ENCODE results near the gene FHAD1.
"Not testable (repeated sequence)": the region's sequence is repeated elsewhere in the genome, so short reads cannot be mapped to it uniquely, and the experiment has no call there.

The FHAD1 gene

DNA sequence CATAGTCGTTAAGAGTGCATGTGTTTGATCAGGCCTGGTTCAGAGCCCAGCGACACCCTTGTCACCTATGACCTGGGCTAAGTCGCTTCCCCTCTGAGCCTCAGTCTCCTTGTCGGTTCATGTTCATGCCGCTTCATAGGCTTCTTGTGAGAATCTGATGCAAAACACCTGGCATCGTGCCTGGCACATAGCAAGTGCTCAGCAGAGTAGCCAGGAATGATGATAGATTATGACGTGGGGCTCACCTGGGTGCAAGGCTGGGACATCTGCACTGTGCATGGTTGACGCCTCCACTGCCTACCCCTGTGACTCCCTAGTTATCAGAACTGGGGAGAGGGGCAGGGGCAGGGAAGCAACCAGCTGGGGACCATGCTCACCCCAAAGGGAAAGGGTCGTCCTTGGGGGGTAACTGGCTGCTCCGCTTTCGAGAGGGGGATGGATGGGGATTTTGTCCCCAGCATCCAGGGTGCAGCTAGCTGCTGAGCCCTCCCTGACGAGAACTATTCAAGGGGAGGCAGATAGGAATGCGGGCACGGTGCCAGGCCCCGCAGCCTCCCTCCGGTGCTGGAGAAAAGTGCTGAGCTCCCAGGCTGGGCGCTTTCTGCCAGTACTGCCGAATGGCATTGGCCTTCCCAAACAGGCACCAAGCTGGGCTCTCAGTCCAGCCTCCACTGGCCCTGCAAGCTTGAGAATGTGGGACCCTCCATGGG is 171.9 kb downstream of the FHAD1 start:
- no peak for DNase-seq (ENCODE audit: low spot score)

DNA sequence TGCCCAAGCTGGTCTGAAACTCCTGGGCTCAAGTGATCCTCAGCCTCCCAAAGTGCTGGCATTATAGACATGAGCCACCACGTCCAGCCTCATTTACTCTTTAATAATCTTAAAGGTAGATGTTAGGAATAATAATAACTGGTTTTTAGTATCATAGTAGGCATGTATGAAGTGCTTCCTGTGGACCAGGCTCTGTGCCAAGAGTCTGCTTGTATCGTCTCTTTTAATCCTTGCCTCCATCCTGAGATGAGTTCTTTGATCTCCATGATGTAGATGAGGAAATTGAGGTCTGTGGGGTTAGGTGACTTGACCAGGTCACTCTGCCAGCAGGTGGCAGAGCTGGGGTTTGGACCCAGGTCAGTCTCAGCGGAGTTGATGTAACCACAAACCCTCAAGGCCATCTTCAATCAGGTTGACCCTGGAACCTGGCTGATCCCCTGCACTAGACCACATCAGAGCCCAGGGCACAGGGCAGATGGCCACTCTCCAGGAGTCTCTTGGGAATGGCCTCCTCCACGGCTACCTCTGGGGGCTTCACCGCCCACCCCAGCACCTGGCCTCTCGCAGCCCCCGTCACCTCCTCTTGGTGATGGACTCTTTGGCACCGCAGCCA is 173.9 kb downstream of the FHAD1 start:
- no peak for DNase-seq (ENCODE audit: low spot score)

DNA sequence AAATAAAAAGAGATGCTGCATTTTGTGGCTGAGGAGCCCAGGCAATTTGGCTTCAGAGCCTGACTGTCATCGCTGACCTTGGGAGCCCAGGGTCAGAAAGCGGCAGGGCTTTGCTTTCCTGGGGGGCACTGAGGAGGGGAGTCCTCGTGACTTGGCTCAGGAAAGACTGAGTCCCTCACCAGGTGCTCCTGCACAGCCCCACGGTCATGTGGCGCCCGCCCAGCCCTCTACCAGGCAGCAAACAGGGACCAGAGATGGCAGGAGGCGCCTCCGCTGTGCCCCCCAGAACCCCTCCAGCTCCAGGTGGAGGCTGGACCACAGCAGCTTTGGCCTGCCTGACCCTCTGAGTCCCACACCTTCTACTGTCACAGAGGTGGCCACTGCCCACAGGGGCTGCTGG is 175.8 kb downstream of the FHAD1 start:
- no peak for DNase-seq (ENCODE audit: low spot score)

GRCh38 chr1:15423355-15424077 is 176.5 kb downstream of the FHAD1 start:
- no peak for DNase-seq (ENCODE audit: low spot score)

DNA sequence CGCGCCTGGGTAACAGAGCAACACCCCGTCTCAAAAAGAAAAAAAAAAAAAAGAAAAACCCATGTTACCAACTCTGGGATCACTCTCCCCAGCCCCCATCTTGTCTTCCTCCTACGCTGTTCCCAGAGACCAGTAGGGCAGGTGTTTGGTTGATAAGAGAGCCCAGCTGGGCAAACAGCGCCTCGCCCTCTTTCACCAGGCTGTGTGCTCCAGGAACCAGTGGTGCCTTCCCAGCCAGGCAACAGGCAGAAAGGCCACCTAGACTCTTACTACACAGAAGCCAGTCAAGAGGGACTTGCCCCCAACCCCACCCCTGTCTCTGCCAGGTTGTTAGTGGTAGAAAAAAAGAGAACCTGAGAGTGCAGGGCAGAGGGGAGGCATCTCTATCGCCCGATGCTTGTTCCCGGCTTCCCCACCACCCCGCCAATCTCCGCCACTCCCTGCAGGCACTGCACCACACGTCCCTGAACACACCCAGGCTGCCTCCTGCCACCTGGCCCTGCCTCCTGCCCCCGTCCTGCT is 177.2 kb downstream of the FHAD1 start:
- no peak for DNase-seq (ENCODE audit: low spot score)

- no peak for DNase-seq (ENCODE audit: low spot score)
Measured at GRCh38 chr1:15424981-15425380, 178.0 kb downstream of the FHAD1 start.

- no peak for DNase-seq (ENCODE audit: low spot score)
Measured at GRCh38 chr1:15425521-15425920, 178.5 kb downstream of the FHAD1 start.

DNA sequence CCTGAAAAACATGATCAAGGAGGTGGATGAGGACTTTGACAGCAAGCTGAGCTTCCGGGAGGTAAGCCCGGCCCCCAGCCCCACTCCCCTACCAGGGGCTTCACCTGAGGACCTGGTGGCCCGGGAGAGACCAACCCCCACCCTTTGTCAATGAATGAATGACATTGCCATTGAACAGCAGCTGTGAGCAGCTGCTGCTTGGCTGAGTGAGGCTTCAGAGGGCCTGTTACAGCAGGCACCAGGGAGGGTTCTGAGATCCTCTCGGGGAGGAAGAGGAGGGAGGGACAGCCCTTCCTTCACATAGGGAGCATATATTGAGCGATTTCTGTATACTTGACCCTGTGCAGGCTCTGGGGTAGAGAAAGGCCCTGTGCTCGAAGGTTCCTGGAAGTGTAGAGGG is 178.9 kb downstream of the FHAD1 start:
- DNase-seq (ENCODE audit: low spot score) = no peak

- DNase-seq (ENCODE audit: low spot score) = no peak
Measured at GRCh38 chr1:15426492-15427279, 179.7 kb downstream of the FHAD1 start.

GRCh38 chr1:15427280-15427666 is 180.2 kb downstream of the FHAD1 start:
- DNase-seq (ENCODE audit: low spot score) = no peak

DNA sequence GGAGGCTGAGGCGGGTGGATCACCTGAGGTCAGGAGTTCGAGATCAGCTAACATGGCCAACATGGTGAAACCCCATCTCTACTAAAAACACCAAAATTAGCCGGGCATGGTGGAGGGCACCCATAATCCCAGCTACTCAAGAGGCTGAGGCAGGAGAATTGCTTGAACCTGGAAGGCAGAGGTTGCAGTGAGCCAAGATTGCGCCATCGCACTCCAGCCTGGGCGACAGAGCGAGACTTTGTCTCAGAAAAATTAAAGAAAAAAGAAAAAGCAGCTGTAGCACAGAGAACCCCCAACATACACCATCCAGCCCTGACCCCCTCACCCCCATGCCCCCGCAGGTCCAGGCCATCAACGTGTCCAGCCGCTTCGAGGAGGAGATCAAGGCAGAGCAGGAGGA is 181.2 kb downstream of the FHAD1 start:
- not testable (repeated sequence) for DNase-seq (ENCODE audit: low spot score)

- DNase-seq (ENCODE audit: low spot score) = no peak
Measured at GRCh38 chr1:15428815-15429435, 181.9 kb downstream of the FHAD1 start.

DNA sequence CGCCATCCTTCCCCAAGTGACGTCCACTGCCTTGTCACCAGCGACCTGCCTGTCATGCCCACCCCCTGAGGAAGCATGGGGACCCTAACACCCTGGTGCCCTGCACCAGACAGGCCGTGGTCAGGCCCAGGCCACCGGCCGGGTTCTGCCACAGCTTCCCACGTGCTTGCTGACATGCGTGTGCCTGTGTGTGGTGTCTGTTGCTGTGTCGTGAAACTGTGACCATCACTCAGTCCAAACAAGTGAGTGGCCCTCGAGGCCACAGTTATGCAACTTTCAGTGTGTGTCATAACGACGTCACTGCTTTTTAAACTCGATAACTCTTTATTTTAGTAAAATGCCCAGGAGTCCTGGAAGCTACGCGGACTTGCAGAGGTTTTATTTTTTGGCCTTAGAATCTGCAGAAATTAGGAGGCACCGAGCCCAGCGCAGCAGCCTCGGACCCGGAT is 182.7 kb downstream of the FHAD1 start:
- DNase-seq (ENCODE audit: low spot score) = no peak

- peak; percentile 87 for DNase-seq (ENCODE audit: low spot score)
Measured at GRCh38 chr1:15430787-15431570, 184.0 kb downstream of the FHAD1 start.

DNA sequence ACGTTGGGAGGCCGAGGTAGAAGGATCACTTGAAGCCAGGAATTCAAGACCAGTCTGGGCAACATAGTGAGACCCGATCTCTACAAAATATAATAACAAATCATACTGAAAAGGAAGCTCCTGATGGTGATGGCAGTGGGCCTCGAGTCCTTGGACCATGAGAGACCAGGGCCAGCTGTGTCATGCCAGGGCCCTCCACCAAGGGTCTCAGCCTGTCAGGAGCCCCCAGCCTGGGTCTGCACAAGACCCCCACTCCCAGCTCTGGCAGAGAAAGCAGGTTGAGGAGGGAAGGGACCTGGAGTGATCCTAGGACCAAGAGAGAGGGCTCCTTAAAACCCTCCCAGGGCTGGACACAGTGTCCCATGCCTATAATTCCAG is 184.5 kb downstream of the FHAD1 start:
- DNase-seq (ENCODE audit: low spot score) = no peak

DNA sequence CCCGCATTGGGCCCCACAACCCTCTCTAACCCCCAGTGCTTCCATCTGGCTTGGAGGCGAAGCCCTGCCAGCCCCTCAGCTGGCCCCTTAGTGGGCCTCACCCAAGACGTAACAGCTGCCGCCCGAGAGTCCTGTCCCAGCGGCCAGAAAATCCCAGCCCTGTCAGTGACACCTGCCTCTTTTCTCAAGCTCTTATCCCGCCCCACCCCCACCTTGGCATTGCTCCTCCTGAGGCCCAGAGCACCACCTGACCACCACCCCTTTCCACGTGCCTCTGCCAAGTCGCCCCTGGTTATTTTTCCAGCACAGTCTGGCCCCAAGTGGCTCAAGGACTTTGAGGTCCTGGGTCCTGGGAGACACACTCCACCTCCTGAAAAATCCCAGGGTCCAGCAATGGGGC is 185.3 kb downstream of the FHAD1 start:
- no peak for DNase-seq (ENCODE audit: low spot score)

DNA sequence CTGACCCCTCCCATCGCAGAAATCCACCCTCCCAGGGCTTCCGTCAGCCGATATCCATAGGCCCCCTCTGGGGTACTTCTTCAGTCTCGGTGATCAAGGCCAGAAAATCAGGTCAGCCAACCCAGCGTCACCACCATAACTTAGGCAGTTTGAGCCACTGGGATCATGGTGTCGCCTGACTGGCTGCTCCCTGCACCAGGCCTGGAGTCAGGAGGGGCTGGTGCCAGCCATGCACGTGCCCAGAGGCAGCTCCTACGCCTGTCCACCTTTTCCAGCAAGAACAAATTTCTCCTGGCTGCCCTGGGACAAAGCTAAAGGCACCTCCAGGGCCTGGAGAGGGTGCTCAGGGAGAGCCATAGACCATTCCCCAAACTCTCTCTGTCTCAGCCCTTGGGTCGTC is 186.4 kb downstream of the FHAD1 start:
- no peak for DNase-seq (ENCODE audit: low spot score)

DNA sequence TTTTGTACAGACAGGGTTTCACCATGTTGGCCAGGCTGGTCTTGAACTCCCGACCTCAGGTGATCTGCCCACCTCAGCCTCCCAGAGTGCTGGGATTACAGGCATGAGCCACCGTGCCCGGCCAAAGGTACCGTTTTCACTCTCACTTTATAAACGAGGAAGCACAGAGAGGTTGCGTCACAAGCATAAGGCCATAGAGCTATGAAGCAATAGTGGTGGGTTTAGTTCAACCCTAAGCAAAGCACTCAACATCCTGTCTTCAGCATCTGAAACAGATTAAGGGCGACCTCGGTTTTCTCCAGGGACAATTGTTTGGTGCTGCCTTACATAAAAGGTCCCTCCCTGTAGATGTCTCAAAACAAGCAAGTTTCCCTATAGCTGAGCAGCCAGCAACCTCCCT is 187.7 kb downstream of the FHAD1 start:
- not testable (repeated sequence) for DNase-seq (ENCODE audit: low spot score)

GRCh38 chr1:15435239-15436077 is 188.4 kb downstream of the FHAD1 start:
- no peak for DNase-seq (ENCODE audit: low spot score)

GRCh38 chr1:15436881-15437442 is 189.9 kb downstream of the FHAD1 start:
- no peak for DNase-seq (ENCODE audit: low spot score)

Measured in D341Med (cell line).